Measurements from ENCODE around the gene PRR11.
"Not testable (repeated sequence)": the region's sequence is repeated elsewhere in the genome, so short reads cannot be mapped to it uniquely, and the experiment has no call there.

Gene PRR11

GRCh38 chr17:59155439-59156177 is at the start of gene PRR11:
TSS of gene PRR11 (plus strand) at chr17:59155746. CDS start at chr17:59169753, 14,007 bp downstream.
- peak; percentile 96 for DNase-seq (ENCODE audit: low spot score)

GRCh38 chr17:59105852-59106462 is 49.6 kb upstream of the PRR11 start:
- DNase-seq (ENCODE audit: low spot score) = peak; percentile 63

- DNase-seq (ENCODE audit: low spot score) = peak; percentile 99
Measured at GRCh38 chr17:59106463-59107305, 48.9 kb upstream of the PRR11 start, which contains the start of gene TRIM37. TSS of gene TRIM37 (minus strand) at chr17:59106880. CDS start at chr17:59106461, 419 bp downstream.

GRCh38 chr17:59107306-59107670 is 48.3 kb upstream of the PRR11 start:
- DNase-seq (ENCODE audit: low spot score) = no peak

- no peak for DNase-seq (ENCODE audit: low spot score)
Measured at GRCh38 chr17:59108400-59109102, 47.0 kb upstream of the PRR11 start.

GRCh38 chr17:59110973-59111372 is 44.6 kb upstream of the PRR11 start:
- DNase-seq (ENCODE audit: low spot score) = no peak

- no peak for DNase-seq (ENCODE audit: low spot score)
Measured at GRCh38 chr17:59111539-59111938, 44.0 kb upstream of the PRR11 start.

GRCh38 chr17:59115474-59115873 is 40.1 kb upstream of the PRR11 start:
- DNase-seq (ENCODE audit: low spot score) = no peak

- no peak for DNase-seq (ENCODE audit: low spot score)
Measured at GRCh38 chr17:59121901-59122480, 33.6 kb upstream of the PRR11 start.

- no peak for DNase-seq (ENCODE audit: low spot score)
Measured at GRCh38 chr17:59124665-59125064, 30.9 kb upstream of the PRR11 start.

- no peak for DNase-seq (ENCODE audit: low spot score)
Measured at GRCh38 chr17:59126809-59127417, 28.6 kb upstream of the PRR11 start.

GRCh38 chr17:59129814-59130213 is 25.7 kb upstream of the PRR11 start:
- DNase-seq (ENCODE audit: low spot score) = no peak

GRCh38 chr17:59131131-59131530 is 24.4 kb upstream of the PRR11 start:
- DNase-seq (ENCODE audit: low spot score) = no peak

- DNase-seq (ENCODE audit: low spot score) = not testable (repeated sequence)
Measured at GRCh38 chr17:59138339-59138738, 17.2 kb upstream of the PRR11 start.

GRCh38 chr17:59139939-59140338 is 15.6 kb upstream of the PRR11 start:
- DNase-seq (ENCODE audit: low spot score) = no peak

GRCh38 chr17:59141860-59142259 is 13.7 kb upstream of the PRR11 start:
- DNase-seq (ENCODE audit: low spot score) = no peak

GRCh38 chr17:59145571-59146096 is 9.9 kb upstream of the PRR11 start:
- DNase-seq (ENCODE audit: low spot score) = no peak

GRCh38 chr17:59149051-59149450 is 6.5 kb upstream of the PRR11 start:
- no peak for DNase-seq (ENCODE audit: low spot score)

GRCh38 chr17:59149841-59150511 is 5.6 kb upstream of the PRR11 start:
- DNase-seq (ENCODE audit: low spot score) = no peak

GRCh38 chr17:59151006-59151405 is 4.5 kb upstream of the PRR11 start:
- no peak for DNase-seq (ENCODE audit: low spot score)

Data from GM03348 (cell line).